Hepatocyte (in vitro differentiated cells): Measurements from ENCODE around the gene FANCD2. TPM values are rescaled to one million over a fixed set of nuclear protein-coding genes. Genes with fewer than 3 reads are reported as not detected.

Experiments used
- DNase-seq: peaks from one replicate; pipeline ENCODE4 v3.0.0-alpha.2; 2016; ENCODE audit warnings: low spot score
- H2AFZ ChIP-seq: fragments of 200-600 bp; sonication (generic); 2 replicates; pipeline ENCODE4 v1.6.0; 2016; ENCODE audit warnings: antibody characterized with exemption, mild to moderate bottlenecking
- H3K27ac ChIP-seq: fragments of 200-600 bp; sonication (generic); 2 replicates; pipeline ENCODE4 v1.5.1; 2016; ENCODE audit warnings: mild to moderate bottlenecking
- H3K27me3 ChIP-seq: fragments of 200-600 bp; sonication (generic); 2 replicates; pipeline ENCODE4 v1.6.1; 2016
- H3K36me3 ChIP-seq: fragments of 200-600 bp; sonication (generic); replicated peaks from 2 replicates; pipeline ENCODE4 v1.5.1; 2016; ENCODE audit warnings: low read depth; ENCODE audit not compliant: insufficient read depth
- H3K4me1 ChIP-seq: fragments of 200-600 bp; sonication (generic); 2 replicates; pipeline ENCODE4 v1.5.1; 2016; ENCODE audit warnings: mild to moderate bottlenecking, moderate library complexity; ENCODE audit not compliant: insufficient read depth
- H3K4me2 ChIP-seq: fragments of 200-600 bp; sonication (generic); 2 replicates; pipeline ENCODE4 v1.6.0; 2016
- H3K4me3 ChIP-seq: fragments of 200-600 bp; sonication (generic); 2 replicates; pipeline ENCODE4 v1.5.1; 2016; ENCODE audit warnings: mild to moderate bottlenecking
- H3K79me2 ChIP-seq: fragments of 200-600 bp; sonication (generic); 2 replicates; pipeline ENCODE4 v1.6.0; 2017; ENCODE audit warnings: mild to moderate bottlenecking
- H3K9me2 ChIP-seq: fragments of 200-600 bp; sonication (generic); replicated peaks from 2 replicates; pipeline ENCODE4 v1.6.0; 2017; ENCODE audit warnings: mild to moderate bottlenecking; ENCODE audit not compliant: insufficient read depth
- H3K9me3 ChIP-seq: fragments of 200-600 bp; sonication (generic); 2 replicates; pipeline ENCODE4 v1.5.1; 2016; ENCODE audit warnings: low read depth, mild to moderate bottlenecking
- H4K20me1 ChIP-seq: fragments of 200-600 bp; sonication (generic); 2 replicates; pipeline ENCODE4 v1.6.0; 2016; ENCODE audit warnings: mild to moderate bottlenecking; ENCODE audit not compliant: insufficient read depth, poor library complexity, severe bottlenecking
- CTCF ChIP-seq: fragments of 200-600 bp; sonication (generic); IDR thresholded peaks from 2 replicates; pipeline ENCODE4 v1.5.1; 2016; ENCODE audit warnings: antibody characterized with exemption, mild to moderate bottlenecking; ENCODE audit not compliant: poor library complexity
- EZH2 ChIP-seq: fragments of 200-600 bp; sonication (generic); IDR thresholded peaks from 2 replicates; pipeline ENCODE4 v1.6.1; 2016; ENCODE audit warnings: antibody characterized with exemption, mild to moderate bottlenecking, borderline replicate concordance
- EZH2phosphoT487 ChIP-seq: fragments of 200-600 bp; sonication (generic); IDR thresholded peaks from one replicate; pipeline ENCODE4 v1.6.1; 2018; ENCODE audit warnings: antibody characterized with exemption, mild to moderate bottlenecking, low read depth, moderate library complexity; ENCODE audit not compliant: unreplicated experiment, severe bottlenecking
- WGBS: methylation state at CpG from one replicate; pipeline ENCODE4 v1.1.6; 2016; ENCODE audit warnings: low lambda C conversion rate; ENCODE audit errors: missing lambda C conversion rate; 5-methylcytosine and 5-hydroxymethylcytosine counted together
- polyA plus RNA-seq: library from polyadenylated mRNA; unstranded; fragments of >200 nt; fragmentation: Nextera tagmentation; extraction: Ambion mirVana; gene quantifications from 2 replicates; pipeline ENCODE4 v1.2.1, GENCODE V29; 2016
- total RNA-seq: library from RNA; depleted of rRNA; stranded (reverse); fragments of >200 nt; gene quantifications from 2 replicates; pipeline ENCODE4 v1.2.3, GENCODE V29; 2014

FANCD2 gene
- total and polyA plus RNA-seq, 2 experiments from 2014 or later = 5.3 to 8.8 TPM

GRCh38 chr3:10011631-10012030 lies 14.6 kb upstream of the FANCD2 start:
- Histone ChIP-seq H3K36me3 (no peaks in the 10 kb centered on the region), H3K4me3 (no peak overlapping the region), H3K4me1 (no peaks in the 10 kb centered on the region), H3K4me2 (peak overlapping the region; percentile 95), H3K9me2 (no peaks in the 10 kb centered on the region), H2AFZ (no peak overlapping the region), H3K79me2 (no peaks in the 10 kb centered on the region), H3K9me3 (no peaks in the 10 kb centered on the region), H3K27me3 (no peaks in the 10 kb centered on the region), H4K20me1 (no peaks in the 10 kb centered on the region), H3K27ac (no peak overlapping the region)
- 65% methylated on average over 8 of the region's 8 CpGs for WGBS
- no peak for DNase-seq
- TF ChIP-seq EZH2phosphoT487 (no peak), CTCF (no peak), EZH2 (no peak)

DNA sequence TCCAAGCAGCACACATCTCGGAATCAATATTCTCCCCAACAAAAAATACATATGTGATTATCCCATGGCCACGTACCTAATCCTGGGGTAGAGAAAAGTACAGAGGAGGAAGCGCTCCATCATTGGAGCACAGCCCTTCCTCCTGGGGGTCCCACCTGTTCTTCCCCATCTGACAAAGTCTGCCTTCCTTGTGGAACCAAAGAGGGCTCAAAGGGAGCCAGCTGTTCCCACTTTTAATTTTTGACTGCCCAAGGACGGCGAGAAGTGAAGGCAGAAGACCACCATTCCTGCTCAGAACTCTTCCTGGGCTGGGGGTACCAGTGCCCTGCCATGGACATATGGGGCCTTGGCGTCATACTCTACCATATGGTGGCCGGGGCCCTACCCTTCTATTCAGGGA lies 14.1 kb upstream of the FANCD2 start:
- H3K9me2 ChIP-seq = no peaks in the 10 kb centered on the region
- no peaks in the 10 kb centered on the region for H3K4me1 ChIP-seq
- H3K4me2 ChIP-seq = no peak overlapping the region
- WGBS = 96% methylated on average over 7 of the region's 7 CpGs
- H4K20me1 ChIP-seq = no peaks in the 10 kb centered on the region
- H3K36me3 ChIP-seq = no peaks in the 10 kb centered on the region
- H3K79me2 ChIP-seq = no peaks in the 10 kb centered on the region
- DNase-seq = no peak
- H3K27me3 ChIP-seq = no peaks in the 10 kb centered on the region
- H3K9me3 ChIP-seq = no peaks in the 10 kb centered on the region
- TF ChIP-seq CTCF = no peak
- no peak overlapping the region for H3K4me3 ChIP-seq
- no peak overlapping the region for H3K27ac ChIP-seq
- H2AFZ ChIP-seq = no peak overlapping the region

GRCh38 chr3:10015461-10015904 lies 10.8 kb upstream of the FANCD2 start:
- H3K27ac ChIP-seq = peak overlapping the region; percentile 89
- peak; percentile 78 for DNase-seq
- H3K9me2 ChIP-seq = no peaks in the 10 kb centered on the region
- H3K36me3 ChIP-seq = no peaks in the 10 kb centered on the region
- H3K27me3 ChIP-seq = no peaks in the 10 kb centered on the region
- WGBS = 32% methylated on average over 10 of the region's 10 CpGs
- no peaks in the 10 kb centered on the region for H3K9me3 ChIP-seq
- H2AFZ ChIP-seq = no peak overlapping the region
- TF ChIP-seq CTCF (no peak), EZH2 (no peak), EZH2phosphoT487 (no peak)
- peak overlapping the region; percentile 20 for H3K4me2 ChIP-seq
- no peaks in the 10 kb centered on the region for H3K79me2 ChIP-seq
- H3K4me1 ChIP-seq = no peaks in the 10 kb centered on the region
- no peaks in the 10 kb centered on the region for H4K20me1 ChIP-seq
- no peak overlapping the region for H3K4me3 ChIP-seq
